ENCODE results near the gene SEMA3E.
"Not testable (repeated sequence)": the region's sequence is repeated elsewhere in the genome, so short reads cannot be mapped to it uniquely, and the experiment has no call there.

Gene SEMA3E

GRCh38 chr7:83486536-83486935, 162.4 kb downstream of the SEMA3E start:
- no peak for DNase-seq (ENCODE audit: low read depth)

GRCh38 chr7:83484826-83485225, 164.1 kb downstream of the SEMA3E start:
- DNase-seq (ENCODE audit: low read depth), result no peak

- DNase-seq (ENCODE audit: low read depth), result no peak
Measured at GRCh38 chr7:83484266-83484665, 164.7 kb downstream of the SEMA3E start.

- DNase-seq (ENCODE audit: low read depth), result no peak
Measured at GRCh38 chr7:83478616-83479015, 170.3 kb downstream of the SEMA3E start.

GRCh38 chr7:83476511-83477050, 172.4 kb downstream of the SEMA3E start:
- no peak for DNase-seq (ENCODE audit: low read depth)

GRCh38 chr7:83475420-83475819, 173.5 kb downstream of the SEMA3E start:
- DNase-seq (ENCODE audit: low read depth), result no peak

GRCh38 chr7:83472376-83472775, 176.6 kb downstream of the SEMA3E start:
- DNase-seq (ENCODE audit: low read depth), result no peak

GRCh38 chr7:83469491-83469890, 179.4 kb downstream of the SEMA3E start:
- DNase-seq (ENCODE audit: low read depth), result no peak

- DNase-seq (ENCODE audit: low read depth), result no peak
Measured at GRCh38 chr7:83469076-83469475, 179.9 kb downstream of the SEMA3E start.

GRCh38 chr7:83468251-83468739, 180.6 kb downstream of the SEMA3E start:
- no peak for DNase-seq (ENCODE audit: low read depth)

- DNase-seq (ENCODE audit: low read depth), result no peak
Measured at GRCh38 chr7:83467493-83467892, 181.4 kb downstream of the SEMA3E start.

GRCh38 chr7:83466956-83467355, 182.0 kb downstream of the SEMA3E start:
- DNase-seq (ENCODE audit: low read depth), result no peak

GRCh38 chr7:83466187-83466923, 182.6 kb downstream of the SEMA3E start:
- no peak for DNase-seq (ENCODE audit: low read depth)

GRCh38 chr7:83465643-83466042, 183.3 kb downstream of the SEMA3E start:
- no peak for DNase-seq (ENCODE audit: low read depth)

- not testable (repeated sequence) for DNase-seq (ENCODE audit: low read depth)
Measured at GRCh38 chr7:83461820-83462219, 187.1 kb downstream of the SEMA3E start.

GRCh38 chr7:83459930-83460653, 188.8 kb downstream of the SEMA3E start:
- not testable (repeated sequence) for DNase-seq (ENCODE audit: low read depth)

- DNase-seq (ENCODE audit: low read depth), result not testable (repeated sequence)
Measured at GRCh38 chr7:83459101-83459929, 189.6 kb downstream of the SEMA3E start.

- DNase-seq (ENCODE audit: low read depth), result no peak
Measured at GRCh38 chr7:83457022-83457892, 191.7 kb downstream of the SEMA3E start.

GRCh38 chr7:83456413-83456812, 192.5 kb downstream of the SEMA3E start:
- DNase-seq (ENCODE audit: low read depth), result no peak

- no peak for DNase-seq (ENCODE audit: low read depth)
Measured at GRCh38 chr7:83455612-83456011, 193.3 kb downstream of the SEMA3E start.

GRCh38 chr7:83452256-83452655, 196.7 kb downstream of the SEMA3E start:
- no peak for DNase-seq (ENCODE audit: low read depth)

All from stimulated activated CD8-positive, alpha-beta memory T cell treated with anti-CD3 and anti-CD28 coated beads, Interleukin-12 subunit alpha, Interleukin-12 subunit beta, amount 100 ng/mL, for 4 hours (primary cell).